Measurements from ENCODE around the gene PABPN1L. TPM values are rescaled to one million over a fixed set of nuclear protein-coding genes. Genes with fewer than 3 reads are reported as not detected.

Gene PABPN1L
- total and polyA plus RNA-seq, 9 donors: 0.25 TPM; not detected in 8

- TF ChIP-seq EP300 (IDR thresholded peaks at IDR 0.05) (no peak), POLR2A (IDR thresholded peaks at IDR 0.05) (no peak)
- TF ChIP-seq, protein P1, sequence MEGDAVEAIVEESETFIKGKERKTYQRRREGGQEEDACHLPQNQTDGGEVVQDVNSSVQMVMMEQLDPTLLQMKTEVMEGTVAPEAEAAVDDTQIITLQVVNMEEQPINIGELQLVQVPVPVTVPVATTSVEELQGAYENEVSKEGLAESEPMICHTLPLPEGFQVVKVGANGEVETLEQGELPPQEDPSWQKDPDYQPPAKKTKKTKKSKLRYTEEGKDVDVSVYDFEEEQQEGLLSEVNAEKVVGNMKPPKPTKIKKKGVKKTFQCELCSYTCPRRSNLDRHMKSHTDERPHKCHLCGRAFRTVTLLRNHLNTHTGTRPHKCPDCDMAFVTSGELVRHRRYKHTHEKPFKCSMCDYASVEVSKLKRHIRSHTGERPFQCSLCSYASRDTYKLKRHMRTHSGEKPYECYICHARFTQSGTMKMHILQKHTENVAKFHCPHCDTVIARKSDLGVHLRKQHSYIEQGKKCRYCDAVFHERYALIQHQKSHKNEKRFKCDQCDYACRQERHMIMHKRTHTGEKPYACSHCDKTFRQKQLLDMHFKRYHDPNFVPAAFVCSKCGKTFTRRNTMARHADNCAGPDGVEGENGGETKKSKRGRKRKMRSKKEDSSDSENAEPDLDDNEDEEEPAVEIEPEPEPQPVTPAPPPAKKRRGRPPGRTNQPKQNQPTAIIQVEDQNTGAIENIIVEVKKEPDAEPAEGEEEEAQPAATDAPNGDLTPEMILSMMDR (IDR thresholded peaks at IDR 0.05): no peak
- no peak for DNase-seq
- Histone ChIP-seq H3K9me3 (no peaks in the 10 kb centered on the region), H3K36me3 (no peaks in the 10 kb centered on the region), H3K27me3 (no peaks in the 10 kb centered on the region), H3K27ac (no peak overlapping the region), H3K4me3 (no peak overlapping the region), H3K4me1 (ENCODE audit: insufficient read depth) (no peaks in the 10 kb centered on the region)
- 74 to 87% (median 78%) methylated on average over 18 of the region's 18 CpGs for WGBS, 3 donors
- intact Hi-C loops (cut with DNase I): loop anchor here in 1 of 4 donors (5.0 kb wide), 1 partner anchor 39 kb away; the partner anchor contains the start of genes GALNS and TRAPPC2L
Measured at GRCh38 chr16:88818575-88818874, 47.9 kb downstream of the PABPN1L start.

GRCh38 chr16:88817785-88818574 is 48.5 kb downstream of the PABPN1L start:
- Histone ChIP-seq H3K27ac (no peak overlapping the region), H3K9me3 (no peaks in the 10 kb centered on the region), H3K4me1 (ENCODE audit: insufficient read depth) (no peaks in the 10 kb centered on the region), H3K27me3 (no peaks in the 10 kb centered on the region), H3K36me3 (no peaks in the 10 kb centered on the region), H3K4me3 (no peak overlapping the region)
- 80 to 85% (median 85%) methylated on average over 27 to 40 of the region's 40 CpGs for WGBS, 3 donors
- TF ChIP-seq, protein P1 (IDR thresholded peaks at IDR 0.05): no peak
- TF ChIP-seq POLR2A (IDR thresholded peaks at IDR 0.05) (no peak), EP300 (IDR thresholded peaks at IDR 0.05) (no peak)
- DNase-seq: no peak
- intact Hi-C loops (cut with DNase I): loop anchor here in 1 of 4 donors (5.0 kb wide), 1 partner anchor 39 kb away; the partner anchor contains the start of genes GALNS and TRAPPC2L

- H3K27ac ChIP-seq: no peak overlapping the region
- H3K27me3 ChIP-seq: no peaks in the 10 kb centered on the region
- TF ChIP-seq EP300 (IDR thresholded peaks at IDR 0.05) (no peak), POLR2A (IDR thresholded peaks at IDR 0.05) (no peak)
- TF ChIP-seq, protein P1 (IDR thresholded peaks at IDR 0.05): no peak
- DNase-seq: no peak
- whole genome bisulfite sequencing, 3 donors: 81 to 83% (median 81%) methylated on average over 38 to 41 of the region's 41 CpGs
- intact Hi-C loops (cut with DNase I): loop anchor here in 1 of 4 donors (5.0 kb wide), 1 partner anchor 40 kb away; the partner anchor contains the start of genes GALNS and TRAPPC2L
- H3K4me1 ChIP-seq (ENCODE audit: insufficient read depth): peaks cover 2% of the 10 kb centered on the region
- no peaks in the 10 kb centered on the region for H3K9me3 ChIP-seq
- no peak overlapping the region for H3K4me3 ChIP-seq
- no peaks in the 10 kb centered on the region for H3K36me3 ChIP-seq
Measured at GRCh38 chr16:88816736-88817535, 49.5 kb downstream of the PABPN1L start.

DNA sequence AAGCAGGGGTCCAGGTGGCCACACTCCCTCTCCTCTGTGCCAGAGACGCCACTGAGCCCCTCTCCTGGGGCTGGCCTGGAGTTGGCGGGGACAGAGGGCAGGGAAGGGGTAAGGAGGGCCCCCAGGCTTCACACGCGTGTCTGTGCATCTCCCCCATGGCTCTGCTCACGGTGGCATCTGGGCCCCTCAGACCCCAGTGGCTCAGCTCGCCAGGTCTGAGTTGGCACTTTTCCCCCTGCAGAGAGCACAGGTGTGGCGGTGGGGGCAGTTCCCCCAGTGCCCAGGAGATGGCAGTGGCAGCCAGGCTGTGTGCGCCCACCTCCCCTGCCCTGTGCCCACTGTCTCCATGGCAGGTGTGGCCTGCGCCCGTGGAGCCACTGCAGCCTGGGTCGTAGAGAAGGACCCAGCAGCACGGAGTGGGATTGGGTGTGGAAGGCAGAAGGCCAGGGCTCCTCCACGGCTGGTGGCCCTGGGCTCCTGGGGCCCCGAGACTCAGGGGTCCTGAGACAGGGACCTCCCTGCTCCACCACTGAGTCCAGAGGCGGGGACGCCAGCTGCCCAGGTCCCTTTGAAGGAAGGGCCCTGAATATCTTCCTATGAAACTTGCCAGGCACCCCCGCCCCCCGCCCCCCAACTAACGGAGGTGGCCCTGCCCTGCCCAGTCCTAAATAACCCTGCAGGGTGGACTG is 50.4 kb downstream of the PABPN1L start:
- H3K27ac ChIP-seq: no peak overlapping the region
- 50 to 54% (median 53%) methylated on average over 18 to 19 of the region's 19 CpGs for WGBS, 3 donors
- H3K4me1 ChIP-seq (ENCODE audit: insufficient read depth): peaks cover 2% of the 10 kb centered on the region
- H3K36me3 ChIP-seq: no peaks in the 10 kb centered on the region
- TF ChIP-seq, protein P1 (IDR thresholded peaks at IDR 0.05): peak in 2 of 3 donors; percentile 14 to 26
- no peak for TF ChIP-seq POLR2A (IDR thresholded peaks at IDR 0.05)
- DNase-seq: peak in 1 of 5 donors; percentile 53
- no peaks in the 10 kb centered on the region for H3K9me3 ChIP-seq
- H3K27me3 ChIP-seq: no peaks in the 10 kb centered on the region
- no peak overlapping the region for H3K4me3 ChIP-seq
- intact Hi-C loops (cut with DNase I): loop anchor here in 1 of 4 donors (5.0 kb wide), 1 partner anchor 41 kb away; the partner anchor contains the start of genes GALNS and TRAPPC2L

Measured in ovary (tissue), 9 donors.